ENCODE results near the gene CEMIP2.
"Not testable (repeated sequence)": the region's sequence is repeated elsewhere in the genome, so short reads cannot be mapped to it uniquely, and the experiment has no call there.

Gene CEMIP2

GRCh38 chr9:71672573-71672972, 95.7 kb downstream of the CEMIP2 start:
- DNase-seq: no peak

GRCh38 chr9:71671289-71671688, 97.0 kb downstream of the CEMIP2 start:
- DNase-seq: no peak

GRCh38 chr9:71670121-71670520, 98.2 kb downstream of the CEMIP2 start:
- DNase-seq: no peak

GRCh38 chr9:71669284-71669995, 98.9 kb downstream of the CEMIP2 start:
- no peak for DNase-seq

- no peak for DNase-seq
These were observed 99.6 kb downstream of the CEMIP2 start for GRCh38 chr9:71668717-71669116.

- DNase-seq: no peak
These were observed 103.1 kb downstream of the CEMIP2 start for GRCh38 chr9:71665247-71665646.

GRCh38 chr9:71664566-71664965, 103.7 kb downstream of the CEMIP2 start:
- no peak for DNase-seq

GRCh38 chr9:71663931-71664459, 104.3 kb downstream of the CEMIP2 start:
- no peak for DNase-seq

GRCh38 chr9:71663216-71663615, 105.1 kb downstream of the CEMIP2 start:
- DNase-seq: no peak

- no peak for DNase-seq
These were observed 106.2 kb downstream of the CEMIP2 start for GRCh38 chr9:71662082-71662481.

- not testable (repeated sequence) for DNase-seq
These were observed 111.0 kb downstream of the CEMIP2 start for GRCh38 chr9:71657276-71657675.

GRCh38 chr9:71656496-71656895, 111.8 kb downstream of the CEMIP2 start:
- no peak for DNase-seq

GRCh38 chr9:71655778-71656177, 112.5 kb downstream of the CEMIP2 start:
- no peak for DNase-seq

- no peak for DNase-seq
These were observed 113.2 kb downstream of the CEMIP2 start for GRCh38 chr9:71655141-71655540.

GRCh38 chr9:71652480-71652879, 115.8 kb downstream of the CEMIP2 start:
- no peak for DNase-seq

- DNase-seq: no peak
These were observed 119.9 kb downstream of the CEMIP2 start for GRCh38 chr9:71648453-71648852.

- no peak for DNase-seq
These were observed 121.2 kb downstream of the CEMIP2 start for GRCh38 chr9:71647094-71647591.

GRCh38 chr9:71646131-71646530, 122.2 kb downstream of the CEMIP2 start:
- no peak for DNase-seq

- no peak for DNase-seq
These were observed 123.4 kb downstream of the CEMIP2 start for GRCh38 chr9:71644819-71645362.

- no peak for DNase-seq
These were observed 125.0 kb downstream of the CEMIP2 start for GRCh38 chr9:71643330-71643729.

GRCh38 chr9:71642056-71642455, 126.3 kb downstream of the CEMIP2 start:
- no peak for DNase-seq

- no peak for DNase-seq
These were observed 129.7 kb downstream of the CEMIP2 start for GRCh38 chr9:71638627-71639026.

- DNase-seq: no peak
These were observed 130.4 kb downstream of the CEMIP2 start for GRCh38 chr9:71637926-71638325.

GRCh38 chr9:71637375-71637774, 130.9 kb downstream of the CEMIP2 start:
- no peak for DNase-seq

All from activated T-cell treated with anti-CD3 and anti-CD28 coated beads for 4 hours (primary cell).